Measurements from ENCODE around the gene DDX25. TPM values are rescaled to one million over a fixed set of nuclear protein-coding genes. Genes with fewer than 3 reads are reported as not detected.
A peak's percentile ranks its signal among the peaks of the same experiment; 100 is the strongest.

DDX25 gene
- total and polyA plus RNA-seq, 2 of the 13 experiments (the other 11 are each of a cell fraction or from before 2014, with no cell fraction given): 0.17 to 0.29 TPM

GRCh38 chr11:125902927-125903710, 1.2 kb upstream of the DDX25 start, which contains the start of gene PUS3 (continued):
- TF ChIP-seq ZBTB33 (CRISPR knock-in tag; IDR thresholded peaks at IDR 0.05) (no peak), ELF1 (CRISPR knock-in tag; IDR thresholded peaks at IDR 0.05) (peak; percentile 77), HHEX (CRISPR knock-in tag; IDR thresholded peaks at IDR 0.05) (no peak), ZBTB44 (CRISPR knock-in tag; IDR thresholded peaks at IDR 0.05) (no peak), NR2C2 (CRISPR knock-in tag; IDR thresholded peaks at IDR 0.05; ENCODE audit: borderline replicate concordance) (peak; percentile 20; the same call in 1 of the 2 replicates), ZSCAN21 (CRISPR knock-in tag; IDR thresholded peaks at IDR 0.05; ENCODE audit: borderline replicate concordance) (no peak; the same call in 1 of the 2 replicates), NFYC (CRISPR knock-in tag; IDR thresholded peaks at IDR 0.05) (no peak), DRAP1 (CRISPR knock-in tag; IDR thresholded peaks at IDR 0.05) (no peak), SP5 (CRISPR knock-in tag; IDR thresholded peaks at IDR 0.05; ENCODE audit: borderline replicate concordance, low read depth) (no peak), ZFAT (CRISPR knock-in tag; conservative IDR thresholded peaks at IDR 0.05) (no peak), JDP2 (CRISPR knock-in tag; IDR thresholded peaks at IDR 0.05; ENCODE audit: borderline replicate concordance) (no peak), ZNF580 (CRISPR knock-in tag; IDR thresholded peaks at IDR 0.05; ENCODE audit: borderline replicate concordance, low read depth) (no peak; the same call in 1 of the 2 replicates), NCOA5 (CRISPR knock-in tag; IDR thresholded peaks at IDR 0.05) (no peak), YEATS2 (CRISPR knock-in tag; IDR thresholded peaks at IDR 0.05; ENCODE audit: borderline replicate concordance) (peak; percentile 82; the same call in 1 of the 2 replicates), TP53 (CRISPR knock-in tag; conservative IDR thresholded peaks at IDR 0.05) (no peak), HOMEZ (CRISPR knock-in tag; IDR thresholded peaks at IDR 0.05; ENCODE audit: low read depth) (no peak), CREB1 (IDR thresholded peaks at IDR 0.05) (no peak), CREB1 (CRISPR knock-in tag; IDR thresholded peaks at IDR 0.05) (peak; percentile 95), ZNF451 (CRISPR knock-in tag; IDR thresholded peaks at IDR 0.05) (no peak), ZNF652 (CRISPR knock-in tag; IDR thresholded peaks at IDR 0.05; ENCODE audit: borderline replicate concordance, low read depth) (no peak), JARID2 (CRISPR knock-in tag; IDR thresholded peaks at IDR 0.05; ENCODE audit: insufficient replicate concordance) (no peak), IRF9 (CRISPR knock-in tag; IDR thresholded peaks at IDR 0.05; ENCODE audit: borderline replicate concordance) (no peak), HNRNPK (IDR thresholded peaks at IDR 0.05; ENCODE audit: low read depth, low read length, poor library complexity, severe bottlenecking) (no peak), ATM (IDR thresholded peaks at IDR 0.05; ENCODE audit: borderline replicate concordance) (no peak)
